HepG2 (cell line): ENCODE data around the gene MB. TPM values are rescaled to one million over a fixed set of nuclear protein-coding genes. Genes with fewer than 3 reads are reported as not detected.

Experiments
- MNT ChIP-seq: fragments of 450-650 bp; IDR thresholded peaks from 2 replicates; pipeline ENCODE4 v1.6.1; 2016
- UBTF ChIP-seq: sonication (generic); formaldehyde crosslinking; IDR thresholded peaks from 2 replicates; pipeline ENCODE4 v1.4.0; 2020; ENCODE audit warnings: mild to moderate bottlenecking, missing genetic modification reagents
- ZNF260 ChIP-seq: sonication (generic); formaldehyde crosslinking; IDR thresholded peaks from 2 replicates; pipeline ENCODE4 v1.4.0; 2020; ENCODE audit warnings: missing genetic modification reagents, low read depth, mild to moderate bottlenecking, borderline replicate concordance
- ZNF513 ChIP-seq: sonication (generic); formaldehyde crosslinking; conservative IDR thresholded peaks from 2 replicates; pipeline ENCODE4 v1.5.0; 2020; ENCODE audit warnings: missing genetic modification reagents
- ZNF646 ChIP-seq: sonication (generic); formaldehyde crosslinking; IDR thresholded peaks from 2 replicates; pipeline ENCODE4 v1.9.0; 2021; ENCODE audit warnings: mild to moderate bottlenecking, missing genetic modification reagents
- polyA plus RNA-seq, 8 experiments: library from polyadenylated mRNA; depleted of rRNA in 3 of 8; stranded (reverse) in 7 of 8; unstranded in 1 of 8; fragments of >200 nt; fragmentation: Illumina TruSeq in 4 of 8; extraction: Trizol in 4 of 8; gene quantifications; 2 replicates each; pipeline versions ENCODE4 v1.2.1 to v1.2.3, GENCODE V29; 2011 to 2016; ENCODE audit warnings: low read depth in 4 of 8, missing spikeins in 1 of 8, mixed read lengths in 1 of 8; ENCODE audit not compliant: insufficient read depth in 1 of 8
- total RNA-seq, 5 experiments: library from RNA; depleted of rRNA; stranded (reverse); fragments of >200 nt; fragmentation: Illumina TruSeq; extraction: Trizol; gene quantifications; 2 replicates each; pipeline ENCODE4 v1.2.3, GENCODE V29; 2016; ENCODE audit warnings: low read depth in 1 of 5
- TF ChIP-seq, protein P1 (sequence below): sonication (generic); formaldehyde crosslinking; IDR thresholded peaks from 2 replicates; pipeline ENCODE4 v1.4.0; 2020; ENCODE audit warnings: mild to moderate bottlenecking, missing genetic modification reagents
- TF ChIP-seq, protein P2 (sequence below): IDR thresholded peaks from 2 replicates; pipeline ENCODE4 v1.6.1; 2016; ENCODE audit warnings: low read depth, borderline replicate concordance
- TF ChIP-seq, protein P3 (sequence below): sonication (generic); formaldehyde crosslinking; IDR thresholded peaks from 2 replicates; pipeline ENCODE4 v1.5.1; 2020; ENCODE audit warnings: mild to moderate bottlenecking, missing genetic modification reagents, borderline replicate concordance
- TF ChIP-seq, protein P4 (sequence below): fragments of 450-650 bp; IDR thresholded peaks from 2 replicates; pipeline ENCODE4 v1.6.1; 2017

Gene MB
- total and polyA plus RNA-seq, 2 of the 13 experiments (the other 11 are each of a cell fraction or from before 2014, with no cell fraction given): 0.07 TPM; not detected in 1

- TF ChIP-seq, protein P1, sequence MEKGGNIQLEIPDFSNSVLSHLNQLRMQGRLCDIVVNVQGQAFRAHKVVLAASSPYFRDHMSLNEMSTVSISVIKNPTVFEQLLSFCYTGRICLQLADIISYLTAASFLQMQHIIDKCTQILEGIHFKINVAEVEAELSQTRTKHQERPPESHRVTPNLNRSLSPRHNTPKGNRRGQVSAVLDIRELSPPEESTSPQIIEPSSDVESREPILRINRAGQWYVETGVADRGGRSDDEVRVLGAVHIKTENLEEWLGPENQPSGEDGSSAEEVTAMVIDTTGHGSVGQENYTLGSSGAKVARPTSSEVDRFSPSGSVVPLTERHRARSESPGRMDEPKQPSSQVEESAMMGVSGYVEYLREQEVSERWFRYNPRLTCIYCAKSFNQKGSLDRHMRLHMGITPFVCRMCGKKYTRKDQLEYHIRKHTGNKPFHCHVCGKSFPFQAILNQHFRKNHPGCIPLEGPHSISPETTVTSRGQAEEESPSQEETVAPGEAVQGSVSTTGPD (CRISPR knock-in tag): no peak
- TF ChIP-seq ZNF513 (no peak), ZNF260 (CRISPR knock-in tag) (no peak), MNT (peak; percentile 97), ZNF646 (CRISPR knock-in tag) (peak; percentile 56; the same call in 1 of the 2 replicates), UBTF (CRISPR knock-in tag) (no peak)
- TF ChIP-seq, protein P2, sequence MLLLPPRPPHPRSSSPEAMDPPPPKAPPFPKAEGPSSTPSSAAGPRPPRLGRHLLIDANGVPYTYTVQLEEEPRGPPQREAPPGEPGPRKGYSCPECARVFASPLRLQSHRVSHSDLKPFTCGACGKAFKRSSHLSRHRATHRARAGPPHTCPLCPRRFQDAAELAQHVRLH (CRISPR knock-in tag): no peak
- TF ChIP-seq, protein P3, sequence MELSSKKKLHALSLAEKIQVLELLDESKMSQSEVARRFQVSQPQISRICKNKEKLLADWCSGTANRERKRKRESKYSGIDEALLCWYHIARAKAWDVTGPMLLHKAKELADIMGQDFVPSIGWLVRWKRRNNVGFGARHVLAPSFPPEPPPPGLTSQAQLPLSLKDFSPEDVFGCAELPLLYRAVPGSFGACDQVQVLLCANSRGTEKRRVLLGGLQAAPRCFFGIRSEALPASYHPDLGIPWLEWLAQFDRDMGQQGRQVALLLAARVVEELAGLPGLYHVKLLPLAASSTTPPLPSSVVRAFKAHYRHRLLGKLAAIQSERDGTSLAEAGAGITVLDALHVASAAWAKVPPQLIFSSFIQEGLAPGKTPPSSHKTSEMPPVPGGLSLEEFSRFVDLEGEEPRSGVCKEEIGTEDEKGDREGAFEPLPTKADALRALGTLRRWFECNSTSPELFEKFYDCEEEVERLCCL: no peak
- TF ChIP-seq, protein P4, sequence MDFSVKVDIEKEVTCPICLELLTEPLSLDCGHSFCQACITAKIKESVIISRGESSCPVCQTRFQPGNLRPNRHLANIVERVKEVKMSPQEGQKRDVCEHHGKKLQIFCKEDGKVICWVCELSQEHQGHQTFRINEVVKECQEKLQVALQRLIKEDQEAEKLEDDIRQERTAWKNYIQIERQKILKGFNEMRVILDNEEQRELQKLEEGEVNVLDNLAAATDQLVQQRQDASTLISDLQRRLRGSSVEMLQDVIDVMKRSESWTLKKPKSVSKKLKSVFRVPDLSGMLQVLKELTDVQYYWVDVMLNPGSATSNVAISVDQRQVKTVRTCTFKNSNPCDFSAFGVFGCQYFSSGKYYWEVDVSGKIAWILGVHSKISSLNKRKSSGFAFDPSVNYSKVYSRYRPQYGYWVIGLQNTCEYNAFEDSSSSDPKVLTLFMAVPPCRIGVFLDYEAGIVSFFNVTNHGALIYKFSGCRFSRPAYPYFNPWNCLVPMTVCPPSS: 0 out of 2 replicates have a peak, but pooled peaks have one; percentile 34
These were observed 15.2 kb downstream of the MB start (continued) for GRCh38 chr22:35601743-35602615.
